ENCODE data around the gene GSE1.

The GSE1 gene

DNA sequence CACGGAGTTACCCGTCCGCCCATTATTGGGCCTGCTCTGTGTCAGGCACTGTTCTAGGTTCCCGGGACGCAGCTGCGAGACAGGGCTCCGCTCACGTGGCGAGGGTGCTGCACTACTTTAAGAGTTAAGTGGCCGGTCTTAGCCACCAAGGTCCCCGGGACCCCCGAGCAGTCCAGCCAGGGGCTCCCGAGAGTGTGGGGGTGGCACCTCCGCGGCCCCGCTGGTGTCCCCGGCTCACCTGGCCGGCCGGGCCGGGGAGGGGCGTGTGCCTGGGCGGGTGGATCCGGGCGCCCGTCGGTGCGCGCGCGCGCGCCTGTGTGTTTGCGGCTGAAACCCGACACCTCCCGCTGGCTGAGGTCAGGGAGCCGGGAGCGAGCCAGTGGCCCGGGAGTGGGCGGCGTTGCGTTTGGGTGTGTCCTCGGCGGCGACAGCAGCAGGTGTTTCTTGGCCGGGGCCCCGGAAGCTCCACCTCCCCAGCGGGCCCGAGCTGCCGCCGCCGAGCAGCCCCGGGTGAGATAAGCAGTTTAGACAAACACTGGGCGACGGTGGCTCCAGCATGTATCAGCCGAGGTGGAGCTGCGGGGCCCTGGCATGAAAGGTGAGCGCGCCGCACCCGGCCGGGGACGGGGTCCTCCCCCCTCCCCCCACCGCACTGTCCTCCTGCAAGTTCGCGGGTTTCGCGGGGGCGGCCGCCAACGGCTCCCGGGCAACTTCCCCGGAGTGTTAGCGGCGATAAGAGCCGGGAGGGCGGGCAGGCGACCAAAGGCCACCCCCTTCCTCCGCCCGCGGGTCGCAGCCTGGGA is at the start of gene GSE1:
GSE1 (plus strand) TSS at position 522 of the 803 bp plus-strand sequence; CDS start at position 592, 70 bp downstream.
- peak; percentile 17 for DNase-seq (ENCODE audit: low read depth, low spot score)

DNA sequence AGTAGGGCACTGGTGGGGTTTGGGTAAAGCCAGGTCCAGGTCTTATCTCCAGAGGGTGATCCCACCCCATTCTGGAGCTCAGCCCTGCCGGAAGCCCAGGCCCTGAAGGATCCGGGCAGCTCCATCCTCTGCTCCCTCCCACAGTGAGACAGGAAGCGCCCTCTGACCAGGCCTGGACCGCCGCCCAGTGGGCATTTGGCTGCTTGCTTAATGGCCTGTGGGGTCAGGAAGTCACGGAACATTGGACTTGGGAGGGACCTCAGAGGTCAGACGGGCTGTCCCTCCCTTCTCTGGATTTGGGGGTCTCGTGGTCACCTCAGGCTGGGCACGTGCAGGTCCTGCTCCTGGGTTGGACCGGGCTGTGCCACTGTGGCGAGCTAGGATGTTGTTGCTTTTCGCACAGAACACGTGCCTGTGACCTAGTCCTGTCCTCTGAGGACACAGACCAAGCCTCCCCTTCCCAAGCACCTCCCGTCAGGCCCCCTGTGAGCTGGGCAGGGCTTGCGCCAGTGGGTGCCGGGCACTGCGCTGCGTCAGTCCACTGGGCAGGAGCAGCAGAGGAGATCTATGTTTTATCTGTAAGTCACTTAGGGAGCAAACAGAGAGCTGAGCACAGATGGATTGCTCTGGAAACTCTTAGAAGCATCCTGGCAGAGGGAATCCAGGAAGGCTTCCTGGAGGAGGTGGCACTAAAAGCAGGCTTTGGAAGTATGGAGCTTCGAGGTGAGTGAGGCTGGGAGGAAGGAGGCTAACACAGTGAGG is 49.4 kb upstream of the GSE1 start:
- DNase-seq (ENCODE audit: low read depth, low spot score) = no peak

DNA sequence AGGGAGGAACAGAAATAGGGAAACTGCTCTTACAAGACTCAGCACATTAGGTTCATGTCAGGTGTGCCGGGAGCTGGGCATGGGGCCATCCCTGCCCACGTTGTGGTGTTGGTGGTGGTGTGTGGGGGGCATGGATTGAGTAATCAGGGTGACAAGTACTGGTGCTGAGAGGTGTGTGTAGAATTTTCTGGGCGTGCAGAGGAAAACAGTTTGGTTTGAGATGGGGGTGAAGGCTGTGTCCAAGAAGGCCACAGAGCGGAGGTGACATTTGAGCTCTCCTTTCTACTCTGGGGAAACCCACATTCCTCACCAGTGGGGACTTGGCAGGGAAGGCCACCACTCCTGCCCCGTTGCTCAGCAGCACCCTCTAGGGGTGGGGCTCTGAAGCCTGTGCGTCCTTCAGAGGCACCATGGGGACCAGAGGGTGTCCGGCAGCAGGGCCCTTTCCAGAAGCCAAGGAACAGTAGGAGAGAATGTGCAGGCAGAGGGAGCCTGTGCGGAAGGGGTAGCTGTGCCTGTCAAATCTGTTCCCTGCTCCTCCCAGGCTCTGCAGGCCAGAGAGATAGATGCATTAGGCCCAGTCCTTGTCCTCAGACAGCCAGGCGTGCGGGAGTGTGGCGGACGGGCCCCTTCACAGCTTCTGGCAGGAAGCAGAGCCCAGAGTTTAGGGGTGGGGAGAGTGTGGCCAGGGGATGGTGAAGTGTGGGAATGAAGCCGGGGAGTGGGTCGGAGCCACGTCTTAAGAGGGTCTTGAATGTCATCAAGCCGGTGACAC is 48.7 kb upstream of the GSE1 start:
- DNase-seq (ENCODE audit: low read depth, low spot score) = no peak

DNA sequence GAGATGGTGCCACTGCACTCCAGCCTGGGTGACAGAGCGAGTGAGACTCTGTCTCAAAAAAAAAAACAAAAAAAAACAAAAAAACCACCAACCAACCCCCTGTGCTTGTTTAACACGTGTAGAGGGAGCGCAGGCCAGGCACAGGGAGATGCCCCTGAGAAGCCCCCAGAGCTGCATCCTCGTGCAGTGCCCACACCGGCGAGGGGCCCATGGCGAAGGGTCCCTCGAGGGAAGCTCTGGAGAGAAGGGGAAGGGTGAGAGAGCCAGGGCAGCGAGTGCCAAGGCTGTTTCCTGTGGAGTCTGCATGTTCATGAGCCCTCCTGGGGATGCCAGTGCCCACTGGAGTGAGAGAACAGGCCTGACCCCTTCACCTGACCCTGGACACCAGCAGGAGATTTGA is 47.8 kb upstream of the GSE1 start:
- DNase-seq (ENCODE audit: low read depth, low spot score) = no peak

DNA sequence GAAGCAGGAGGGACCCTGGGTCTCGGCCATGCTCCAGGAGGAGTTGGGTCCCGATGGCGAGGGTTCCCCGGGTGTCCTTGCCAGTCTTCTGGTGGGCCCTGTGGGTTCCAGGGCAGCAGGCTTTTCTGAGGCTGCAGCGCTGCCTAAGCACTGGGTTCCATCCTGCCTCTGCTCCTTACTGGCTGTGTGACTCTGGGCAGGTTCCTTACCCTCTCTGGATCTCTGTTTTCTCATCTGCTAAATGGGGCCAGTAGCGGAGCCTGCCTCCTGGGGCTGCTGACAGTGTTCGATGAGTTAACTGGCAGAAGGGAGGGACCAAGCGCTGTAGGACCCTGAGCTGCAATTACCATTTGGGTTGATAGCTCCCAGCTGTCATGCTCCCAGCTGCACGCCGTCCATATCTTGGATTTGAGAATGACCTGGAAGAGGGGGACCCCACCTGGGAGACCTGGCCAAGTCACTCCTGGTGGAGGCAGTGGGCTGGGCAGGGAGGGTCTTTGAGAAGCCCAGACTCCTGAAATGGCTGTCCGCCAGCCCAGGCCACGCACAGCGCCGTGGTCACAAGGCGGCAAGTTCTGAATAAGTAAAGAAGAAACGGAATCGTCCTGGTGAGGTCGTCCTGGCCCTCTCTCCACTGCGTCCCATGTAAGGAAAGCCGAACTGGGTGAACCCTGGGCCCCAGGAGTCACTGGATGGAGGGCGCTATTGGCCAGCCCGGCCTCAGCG is 47.2 kb upstream of the GSE1 start:
- DNase-seq (ENCODE audit: low read depth, low spot score) = no peak

DNA sequence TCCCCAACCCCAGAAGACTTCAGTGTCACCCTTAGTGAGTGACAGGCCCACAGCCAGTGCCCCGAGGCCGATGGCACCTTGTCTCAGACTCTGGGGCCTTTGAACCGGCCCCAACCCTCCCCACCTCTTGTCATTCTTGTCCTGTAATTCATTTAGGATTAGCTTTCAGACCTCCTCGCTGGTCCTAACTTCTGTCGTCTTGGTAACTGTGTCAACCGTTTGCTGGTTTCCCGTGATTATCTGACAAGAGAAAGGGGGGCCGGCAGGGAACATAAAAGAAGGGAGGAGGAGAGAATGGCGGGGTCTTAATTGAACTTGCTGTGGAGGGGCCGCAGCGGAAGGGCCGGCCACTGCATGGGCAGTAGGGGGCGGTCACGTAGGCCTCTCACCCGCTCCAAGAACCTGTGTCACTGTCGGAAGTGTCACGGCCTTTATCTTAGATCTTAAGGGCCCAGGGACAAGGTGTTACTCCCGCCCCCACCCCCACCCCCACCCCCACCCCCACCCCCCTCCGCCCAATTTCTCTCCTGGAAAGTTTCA is 46.5 kb upstream of the GSE1 start:
- no peak for DNase-seq (ENCODE audit: low read depth, low spot score)

DNA sequence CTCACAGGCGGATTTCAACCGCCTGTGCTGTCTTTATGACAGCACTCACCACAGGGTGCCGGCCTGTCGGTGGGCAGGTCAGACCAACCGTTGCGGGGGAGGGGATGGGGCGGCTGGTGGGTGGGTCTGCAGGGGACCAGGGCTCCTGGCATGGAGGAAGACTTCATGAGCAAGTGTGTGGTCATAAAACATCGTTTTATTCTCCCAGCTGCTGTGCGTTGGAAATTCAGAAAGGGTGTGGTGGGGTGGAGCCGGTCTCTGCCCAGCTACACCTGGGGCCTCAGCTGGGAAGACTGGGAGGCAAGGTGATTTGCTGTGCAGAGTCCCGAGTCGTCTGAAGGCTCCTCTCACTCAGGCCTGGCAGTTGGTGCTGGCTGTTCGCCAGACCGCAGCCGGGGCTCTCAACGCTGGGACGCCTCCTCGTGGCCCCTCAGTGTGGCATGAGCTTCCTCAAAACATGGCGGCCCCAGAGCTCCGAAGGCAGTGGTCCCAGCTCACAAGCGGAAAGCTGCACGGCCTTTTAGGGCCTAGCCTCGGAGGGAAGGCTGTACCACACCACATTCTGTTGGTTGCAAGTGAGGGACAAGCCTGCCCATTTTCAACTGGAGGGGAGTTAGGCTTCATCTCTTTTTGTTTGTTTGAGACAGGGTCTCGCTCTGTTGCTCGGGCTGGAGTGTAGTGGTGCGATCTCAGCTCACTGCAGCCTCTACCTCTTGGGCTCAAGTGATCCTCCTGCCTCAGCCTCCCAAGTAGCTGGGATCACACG is 45.8 kb upstream of the GSE1 start:
- DNase-seq (ENCODE audit: low read depth, low spot score) = no peak

DNA sequence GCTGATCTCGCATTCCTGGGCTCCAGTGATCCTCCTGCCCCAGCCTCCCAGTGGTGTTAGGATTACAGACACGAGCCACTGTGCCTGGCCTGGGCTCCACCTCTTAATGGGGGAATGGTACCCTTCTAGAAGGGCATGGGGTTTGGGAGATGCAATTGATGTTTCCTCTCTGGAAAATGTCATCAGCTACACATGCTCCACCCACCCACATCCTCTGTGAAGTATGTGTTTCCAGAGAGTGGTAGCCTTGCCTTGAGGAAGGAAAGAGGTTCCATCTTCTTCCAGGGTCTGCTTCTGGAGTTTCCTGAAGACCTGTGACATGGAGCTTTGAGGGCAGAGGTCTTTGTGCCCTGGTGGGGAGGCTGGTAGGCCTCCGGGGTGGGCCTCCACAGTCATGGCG is 45.2 kb upstream of the GSE1 start:
- no peak for DNase-seq (ENCODE audit: low read depth, low spot score)

DNA sequence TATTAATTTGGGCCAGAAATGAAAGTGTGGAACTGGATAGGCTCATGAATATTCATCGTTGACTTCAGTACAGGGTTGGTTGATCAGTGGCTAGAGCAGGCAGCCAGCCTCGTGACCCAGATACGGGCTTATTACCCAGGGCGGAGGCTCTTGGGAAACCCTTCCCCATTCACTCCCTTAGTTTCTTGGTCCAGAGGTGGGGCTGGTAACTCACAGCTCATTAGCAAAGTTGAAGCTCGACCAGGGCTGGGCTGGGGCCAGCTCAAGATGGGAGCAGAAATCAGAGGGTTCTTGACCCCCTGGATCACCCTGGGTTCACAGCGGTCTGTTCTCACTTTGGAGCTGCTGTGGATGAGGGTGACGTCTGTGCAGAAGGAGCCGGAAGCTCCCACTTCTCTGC is 44.6 kb upstream of the GSE1 start:
- no peak for DNase-seq (ENCODE audit: low read depth, low spot score)

DNA sequence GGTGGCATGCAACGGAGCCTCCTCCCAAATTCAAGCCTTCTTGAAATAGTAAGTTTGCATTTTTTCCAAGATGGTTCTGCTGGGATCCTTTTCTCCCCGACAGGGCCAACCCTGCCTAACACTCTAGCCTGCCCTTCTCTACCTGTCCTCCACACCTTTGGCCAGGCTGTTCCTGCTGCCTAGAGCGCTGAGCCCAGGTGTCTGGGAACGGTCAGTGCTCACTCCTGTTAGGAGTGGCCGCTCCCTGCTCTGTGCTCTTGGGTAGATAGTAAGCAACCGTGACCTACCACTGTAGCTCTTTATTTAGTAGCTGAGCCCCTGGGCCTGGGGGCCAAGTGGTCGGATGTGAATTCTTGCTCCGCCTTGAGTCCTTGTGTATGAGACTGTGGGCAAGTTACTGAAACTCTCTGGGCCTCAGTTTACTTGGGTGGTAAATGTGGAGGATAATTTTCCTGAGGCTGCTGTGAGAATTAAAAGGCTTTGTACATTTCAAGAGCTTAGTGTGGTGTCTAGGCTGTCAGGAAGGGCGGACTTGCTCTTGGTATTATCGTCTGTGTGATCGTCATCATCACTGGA is 44.0 kb upstream of the GSE1 start:
- DNase-seq (ENCODE audit: low read depth, low spot score) = no peak

DNA sequence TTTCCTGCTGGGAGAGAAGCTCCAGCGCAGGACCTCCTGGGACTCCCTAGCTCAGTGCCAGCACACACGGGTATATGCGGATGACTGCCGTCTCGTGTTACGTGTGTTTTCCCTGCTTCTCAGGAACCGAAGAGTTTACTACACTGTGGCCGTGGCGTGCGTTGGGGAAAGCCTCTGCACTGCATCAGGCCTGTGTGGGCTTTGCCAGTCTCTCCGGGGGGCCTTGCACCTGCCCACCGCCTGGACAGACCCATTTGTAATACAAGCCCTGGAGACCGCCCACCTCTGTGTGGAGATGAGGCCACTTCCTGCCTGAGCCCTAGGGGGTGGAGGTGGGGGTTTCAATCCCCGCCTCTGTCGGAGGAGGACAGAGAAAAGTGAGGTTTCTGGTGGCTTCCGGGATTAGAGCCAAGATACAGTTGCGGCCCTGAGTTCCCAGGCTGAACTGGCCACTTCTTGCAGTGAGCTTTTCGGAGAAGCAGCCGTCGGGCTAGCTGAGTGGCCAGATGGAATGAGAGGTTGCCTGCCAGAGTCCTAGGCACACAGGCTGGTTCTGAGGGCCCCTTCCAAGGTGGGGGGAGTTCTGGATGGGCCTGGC is 43.4 kb upstream of the GSE1 start:
- no peak for DNase-seq (ENCODE audit: low read depth, low spot score)

DNA sequence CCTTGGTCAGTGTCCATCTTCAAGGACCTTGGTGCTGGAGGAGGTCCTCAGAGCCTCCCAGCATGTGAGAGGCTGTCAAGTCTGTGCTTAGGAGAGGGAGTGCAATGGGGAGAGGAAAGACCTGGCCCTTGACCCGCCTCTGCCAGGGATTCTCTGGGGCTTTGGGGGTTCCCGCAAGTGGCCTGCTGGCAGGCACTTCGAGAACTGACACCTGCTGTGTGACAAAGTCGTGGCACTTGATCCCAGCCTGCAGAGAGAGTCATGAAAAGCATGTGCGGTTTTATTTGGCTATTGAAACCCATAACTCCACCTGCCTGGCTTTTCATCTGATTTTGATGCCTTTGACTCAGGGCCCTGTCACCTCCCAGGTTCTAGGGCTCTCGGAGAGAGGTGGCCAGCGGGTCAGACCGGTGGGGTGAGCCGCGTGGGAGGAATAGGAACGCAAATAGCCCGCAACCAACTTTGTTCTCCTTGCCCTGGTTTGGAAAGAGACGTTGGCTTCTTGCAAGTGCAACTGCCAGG is 42.8 kb upstream of the GSE1 start:
- no peak for DNase-seq (ENCODE audit: low read depth, low spot score)

DNA sequence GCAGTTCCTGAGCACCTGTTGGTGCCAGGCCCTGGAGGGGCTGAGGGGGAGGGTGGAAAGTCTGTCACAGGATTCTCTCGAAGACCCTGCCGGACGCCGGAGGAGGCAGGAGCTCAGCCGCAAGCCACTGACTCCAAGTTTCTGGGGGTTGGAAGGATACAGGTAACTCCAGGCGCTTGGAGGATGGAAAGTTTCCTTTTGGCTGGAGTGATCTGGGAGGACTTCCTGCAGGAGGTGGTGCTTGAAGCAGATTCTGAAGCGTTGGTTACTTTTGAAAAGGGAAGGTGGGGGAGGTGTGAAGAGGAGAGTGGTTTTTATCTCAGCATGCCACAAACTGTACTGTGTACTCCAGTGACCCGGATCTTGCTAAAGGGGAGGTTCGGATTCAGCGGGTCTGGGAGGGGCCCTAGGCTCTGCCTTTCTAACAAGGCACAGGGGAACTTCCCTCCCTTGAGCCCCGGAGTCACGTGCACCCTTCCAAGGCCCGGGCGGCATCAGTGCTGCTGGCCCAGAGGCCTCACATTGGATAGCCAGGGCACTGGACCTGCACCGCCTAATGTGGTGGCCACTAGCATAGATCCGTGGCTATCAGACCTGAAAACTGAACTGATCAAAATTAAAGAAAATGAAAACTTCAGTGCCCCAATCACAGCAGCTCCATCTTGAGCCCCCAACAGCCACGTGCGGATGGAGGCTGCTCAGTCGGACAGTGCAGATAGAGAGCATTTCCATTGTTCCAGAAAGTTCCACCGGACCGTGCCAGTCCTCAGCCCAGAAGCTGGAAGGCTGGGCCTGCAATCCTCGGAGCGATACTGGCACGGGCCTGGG is 42.2 kb upstream of the GSE1 start:
- no peak for DNase-seq (ENCODE audit: low read depth, low spot score)

DNA sequence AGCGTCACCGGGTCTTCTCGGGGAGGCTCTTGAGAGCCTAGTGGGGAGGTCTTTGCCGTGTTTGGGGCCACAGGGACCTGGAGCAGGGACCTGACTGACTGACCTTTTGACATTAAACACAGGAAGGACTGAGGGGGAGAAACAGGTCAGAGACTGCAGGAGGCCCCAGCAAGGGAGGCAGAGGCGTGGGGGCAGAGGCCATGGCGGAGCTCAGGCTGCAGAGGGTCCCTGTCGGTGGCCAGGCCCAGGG is 41.6 kb upstream of the GSE1 start:
- DNase-seq (ENCODE audit: low read depth, low spot score) = no peak

DNA sequence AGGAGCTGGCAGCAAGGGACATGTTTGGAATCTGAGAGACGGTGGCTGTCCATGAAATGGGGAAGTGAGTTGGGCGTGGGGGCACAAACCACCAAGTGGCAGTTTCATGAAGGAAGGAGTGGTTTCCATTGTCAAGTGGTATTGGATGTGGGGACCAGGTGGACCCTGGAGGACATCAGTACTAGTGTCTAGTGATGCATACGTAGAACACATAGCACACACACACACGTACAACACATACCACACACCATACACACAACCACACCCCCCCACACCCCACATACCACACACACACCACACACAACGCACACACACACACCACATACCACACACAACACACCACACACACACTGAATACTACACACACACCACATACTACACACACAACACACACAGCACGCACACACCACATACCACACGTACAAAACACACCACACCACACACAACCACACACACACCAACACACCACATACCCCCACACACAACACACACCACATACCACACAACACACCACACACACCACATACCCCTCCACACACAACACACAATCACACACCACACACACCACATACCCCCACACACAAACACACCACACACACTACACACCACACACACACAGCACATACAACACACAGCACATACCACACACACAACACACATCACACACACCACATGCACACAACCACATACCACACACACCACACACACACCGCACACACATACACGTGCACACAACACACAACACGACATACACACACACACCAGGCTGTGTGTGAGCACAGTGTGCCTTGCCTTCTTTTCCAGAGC is 41.1 kb upstream of the GSE1 start:
- no peak for DNase-seq (ENCODE audit: low read depth, low spot score)

DNA sequence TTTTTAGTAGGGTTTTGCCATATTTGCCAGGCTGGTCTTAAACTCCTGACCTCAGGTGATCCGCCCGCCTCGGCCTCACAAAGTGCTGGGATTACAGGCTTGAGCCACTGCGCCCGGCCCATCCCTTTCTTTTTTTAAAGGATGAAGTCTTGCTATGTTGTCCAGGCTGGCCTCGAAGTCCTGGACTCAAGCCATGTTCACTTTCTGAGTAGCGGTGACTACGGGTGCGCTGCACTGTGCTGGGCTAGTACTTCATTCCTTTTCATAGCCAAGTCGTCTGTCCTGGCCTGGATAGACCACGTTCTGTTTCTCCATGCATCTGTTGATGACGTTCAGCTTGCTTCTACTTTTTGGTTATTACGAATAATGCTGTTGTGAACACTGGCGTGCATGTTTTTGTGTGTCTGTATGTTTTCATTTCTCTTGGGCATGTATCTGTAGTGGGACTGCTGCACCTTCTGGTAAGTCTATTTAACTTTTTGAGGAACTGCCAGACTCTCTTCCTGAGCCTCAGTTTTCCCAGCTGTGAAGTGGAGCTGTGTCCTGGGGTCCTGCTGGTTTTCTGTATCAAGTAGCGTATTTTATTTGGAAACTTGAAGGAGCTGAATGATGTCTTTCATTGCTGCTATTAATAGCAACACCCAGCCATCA is 40.0 kb upstream of the GSE1 start:
- no peak for DNase-seq (ENCODE audit: low read depth, low spot score)

All from activated naive CD8-positive, alpha-beta T cell treated with anti-CD3 and anti-CD28 coated beads, Interleukin-2, amount 50 U/mL, for 16 hours (primary cell).